Measurements from ENCODE around the gene ZCCHC14.

GRCh38 chr16:87431926-87432325 is 60.9 kb downstream of the ZCCHC14 start:
- TF ChIP-seq CTCF (optimal IDR thresholded peaks at IDR 0.05 in 1 of 3, IDR thresholded peaks at IDR 0.05 in 1 of 3, conservative IDR thresholded peaks at IDR 0.05 in 1 of 3; ENCODE audit: extremely low read depth in 1 of 3, insufficient read depth in 2 of 3, low read length in 3 of 3) (no peak), EZH2 (IDR thresholded peaks at IDR 0.05; ENCODE audit: low read length) (no peak)

All from keratinocyte (primary cell).